OCI-LY1 (cell line): ENCODE results near the gene NOP16.

Experiments
- H2AFZ ChIP-seq: fragments of 200-600 bp; sonication (generic), shearing (Covaris generic); 2 replicates; pipeline ENCODE4 v1.6.0; 2014; ENCODE audit warnings: antibody characterized with exemption, mild to moderate bottlenecking, low read length
- H3F3A ChIP-seq: fragments of 200-600 bp; sonication (generic), shearing (Covaris generic); 2 replicates; pipeline ENCODE4 v1.6.0; 2014; ENCODE audit warnings: mild to moderate bottlenecking, antibody characterized with exemption, low read length, moderate library complexity; ENCODE audit not compliant: insufficient read depth
- H3K27ac ChIP-seq: fragments of 200-600 bp; sonication (generic); 2 replicates; pipeline ENCODE4 v1.5.1; 2014; ENCODE audit warnings: low read length, mixed run types, mild to moderate bottlenecking, low read depth; ENCODE audit not compliant: poor library complexity, severe bottlenecking
- H3K27me3 ChIP-seq: fragments of 200-600 bp; sonication (generic); 2 replicates; pipeline ENCODE4 v1.6.0; 2014; ENCODE audit warnings: antibody characterized with exemption, mild to moderate bottlenecking, low read length, moderate library complexity; ENCODE audit not compliant: insufficient read depth
- H3K36me3 ChIP-seq: fragments of 200-600 bp; sonication (generic); 2 replicates; pipeline ENCODE4 v1.6.1; 2014; ENCODE audit warnings: mild to moderate bottlenecking, antibody characterized with exemption, low read length, moderate library complexity, mixed read lengths; ENCODE audit not compliant: insufficient read depth
- H3K4me1 ChIP-seq: fragments of 200-600 bp; sonication (generic); 2 replicates; pipeline ENCODE4 v1.5.1; 2014; ENCODE audit warnings: mild to moderate bottlenecking, low read length, moderate library complexity; ENCODE audit not compliant: insufficient read depth, severe bottlenecking
- H3K4me2 ChIP-seq: fragments of 200-600 bp; sonication (generic), shearing (Covaris generic); 2 replicates; pipeline ENCODE4 v1.6.1; 2014; ENCODE audit warnings: low read length
- H3K4me3 ChIP-seq: fragments of 200-600 bp; sonication (generic); 2 replicates; pipeline ENCODE4 v1.5.1; 2014; ENCODE audit warnings: low read length, low read depth, mild to moderate bottlenecking, mixed read lengths; ENCODE audit not compliant: poor library complexity, severe bottlenecking
- H3K79me2 ChIP-seq: fragments of 200-600 bp; shearing (Covaris generic); 2 replicates; pipeline ENCODE4 v1.6.1; 2016; ENCODE audit warnings: mixed run types, low read length, mixed read lengths; ENCODE audit not compliant: insufficient read depth
- H3K9ac ChIP-seq: fragments of 200-600 bp; sonication (generic), shearing (Covaris generic); 2 replicates; pipeline ENCODE4 v1.6.1; 2014; ENCODE audit warnings: mild to moderate bottlenecking, low read length, mixed read lengths
- H3K9me2 ChIP-seq: fragments of 200-600 bp; sonication (generic), shearing (Covaris generic); 2 replicates; pipeline ENCODE4 v1.6.1; 2014; ENCODE audit warnings: low read depth, mild to moderate bottlenecking, low read length, mixed read lengths
- H3K9me3 ChIP-seq: fragments of 200-600 bp; shearing (Covaris generic); 2 replicates; pipeline ENCODE4 v1.6.1; 2014; ENCODE audit warnings: low read length, mixed read lengths
- H4K20me1 ChIP-seq: fragments of 200-600 bp; sonication (generic), shearing (Covaris generic); 2 replicates; pipeline ENCODE4 v1.6.0; 2016; ENCODE audit warnings: mild to moderate bottlenecking, low read length; ENCODE audit not compliant: insufficient read depth
- CTCF ChIP-seq: fragments of 200-600 bp; sonication (generic), shearing (Covaris generic); IDR thresholded peaks from 2 replicates; pipeline ENCODE4 v1.5.1; 2017; ENCODE audit warnings: mild to moderate bottlenecking, antibody characterized with exemption, low read length, moderate library complexity, mixed read lengths
- EZH2 ChIP-seq: fragments of 200-600 bp; sonication (generic), shearing (Covaris generic); IDR thresholded peaks from 2 replicates; pipeline ENCODE4 v1.8.0; 2017; ENCODE audit warnings: borderline replicate concordance, mixed run types, mild to moderate bottlenecking, antibody characterized with exemption, low read length, moderate library complexity, mixed read lengths

Gene NOP16

GRCh38 chr5:176391479-176391878 lies 3.1 kb upstream of the NOP16 start:
- Histone ChIP-seq H3K4me2 (no peak overlapping the region), H3K27ac (no peak overlapping the region), H4K20me1 (no peaks in the 10 kb centered on the region), H3K4me3 (no peak overlapping the region), H3K79me2 (peaks cover 19% of the 10 kb centered on the region), H2AFZ (no peak overlapping the region), H3K36me3 (peaks cover 56% of the 10 kb centered on the region), H3K27me3 (no peaks in the 10 kb centered on the region), H3F3A (no peaks in the 10 kb centered on the region), H3K9ac (no peak overlapping the region), H3K9me2 (no peaks in the 10 kb centered on the region), H3K4me1 (peaks cover 21% of the 10 kb centered on the region), H3K9me3 (no peaks in the 10 kb centered on the region)
- TF ChIP-seq CTCF (peak; percentile 14; the same call in 1 of the 2 replicates), EZH2 (no peak)

DNA sequence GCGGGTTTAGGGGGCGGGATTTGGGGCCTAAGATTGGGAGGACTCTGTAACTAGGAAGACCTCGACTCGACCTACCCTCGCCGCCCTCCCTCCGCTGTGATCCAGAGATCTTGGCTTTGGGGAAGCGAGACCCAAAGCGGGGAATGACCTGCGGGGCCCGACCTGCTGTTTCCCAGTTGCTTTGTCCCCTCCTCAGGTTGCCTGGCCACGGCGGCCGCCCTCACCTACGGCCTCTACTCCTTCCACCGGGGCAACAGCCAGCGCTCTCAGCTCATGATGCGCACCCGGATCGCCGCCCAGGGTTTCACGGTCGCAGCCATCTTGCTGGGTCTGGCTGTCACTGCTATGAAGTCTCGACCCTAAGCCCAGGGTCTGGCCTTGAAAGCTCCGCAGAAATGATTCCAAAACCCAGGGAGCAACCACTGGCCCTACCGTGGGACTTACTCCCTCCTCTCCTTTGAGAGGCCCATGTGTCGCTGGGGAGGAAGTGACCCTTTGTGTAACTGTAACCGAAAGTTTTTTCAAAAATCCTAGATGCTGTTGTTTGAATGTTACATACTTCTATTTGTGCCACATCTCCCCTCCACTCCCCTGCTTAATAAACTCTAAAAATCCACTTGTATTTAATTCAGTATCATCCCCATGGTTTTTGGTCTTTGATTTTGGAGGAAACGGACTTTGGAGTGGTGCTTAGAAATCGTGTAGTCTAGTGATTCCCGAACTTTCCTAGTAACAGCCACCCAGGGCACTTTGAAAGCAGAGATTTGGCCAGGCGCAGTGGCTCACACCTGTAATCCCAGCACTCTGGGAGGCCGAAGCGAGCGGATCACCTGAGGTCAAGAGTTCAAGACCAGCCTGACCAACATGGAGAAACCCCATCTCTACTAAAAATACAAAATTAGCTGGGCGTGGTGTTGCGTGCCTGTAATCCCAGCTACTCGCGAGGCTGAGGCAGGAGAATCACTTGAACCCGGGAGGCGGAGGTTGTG lies 1.0 kb upstream of the NOP16 start:
- no peaks in the 10 kb centered on the region for H3F3A ChIP-seq
- no peaks in the 10 kb centered on the region for H3K9me3 ChIP-seq
- H3K4me2 ChIP-seq = peak overlapping the region; percentile 81
- H4K20me1 ChIP-seq = no peaks in the 10 kb centered on the region
- no peaks in the 10 kb centered on the region for H3K27me3 ChIP-seq
- H3K4me1 ChIP-seq = peaks cover 28% of the 10 kb centered on the region
- peak overlapping the region; percentile 91 for H3K27ac ChIP-seq
- H3K36me3 ChIP-seq = peaks cover 76% of the 10 kb centered on the region
- TF ChIP-seq EZH2 (no peak), CTCF (no peak)
- no peaks in the 10 kb centered on the region for H3K9me2 ChIP-seq
- peak overlapping the region; percentile 91 for H3K9ac ChIP-seq
- no peak overlapping the region for H2AFZ ChIP-seq
- H3K79me2 ChIP-seq = peaks cover 30% of the 10 kb centered on the region
- peak overlapping the region; percentile 94 for H3K4me3 ChIP-seq

- Histone ChIP-seq H3K4me2 (peak overlapping the region; percentile 93), H3K36me3 (peaks cover 78% of the 10 kb centered on the region), H3K4me1 (peaks cover 28% of the 10 kb centered on the region), H3K27ac (peak overlapping the region; percentile 32), H3K9ac (peak overlapping the region; percentile 95), H3K4me3 (peak overlapping the region; percentile 94), H3K79me2 (peaks cover 30% of the 10 kb centered on the region), H2AFZ (no peak overlapping the region), H3K9me3 (no peaks in the 10 kb centered on the region), H3F3A (no peaks in the 10 kb centered on the region), H4K20me1 (no peaks in the 10 kb centered on the region), H3K27me3 (no peaks in the 10 kb centered on the region), H3K9me2 (no peaks in the 10 kb centered on the region)
- no peak for TF ChIP-seq EZH2
- TF ChIP-seq CTCF = no peak
Observed at GRCh38 chr5:176388003-176388443, 375 bp downstream of the NOP16 start.
